ENCODE data around the gene POC1A. TPM values are rescaled to one million over a fixed set of nuclear protein-coding genes. Genes with fewer than 3 reads are reported as not detected.
A peak's percentile ranks its signal among the peaks of the same experiment; 100 is the strongest.

POC1A gene
- total RNA-seq, 2 experiments from 2014 or later, result 31.7 to 32.3 TPM

DNA sequence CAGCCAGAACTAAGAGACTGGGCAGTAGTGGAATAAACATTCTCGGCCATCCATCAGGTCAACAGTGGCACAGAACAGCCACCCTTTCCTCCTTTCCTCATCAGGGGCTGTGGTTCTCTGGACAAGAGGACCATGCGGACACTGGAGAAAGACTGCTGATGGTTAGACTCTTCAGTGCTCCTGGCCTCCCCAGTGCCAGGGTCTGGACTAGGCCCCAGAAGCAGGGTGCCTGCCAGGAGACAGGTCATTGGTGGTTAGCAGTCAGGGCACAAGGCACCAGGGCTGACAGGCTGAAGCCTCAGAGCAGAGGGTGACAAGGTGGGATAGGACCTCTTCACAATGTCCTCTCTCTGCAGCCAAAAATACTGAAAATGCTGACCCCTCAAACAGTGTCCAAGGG is 30.1 kb downstream of the POC1A start:
- Mint-ChIP-seq H3K27ac (no peak overlapping the region), H3K27me3 (ENCODE audit: low read depth) (no peaks in the 10 kb centered on the region), H3K36me3 (ENCODE audit: low read depth) (peaks cover 39% of the 10 kb centered on the region), H3K4me3 (no peak overlapping the region), H3K9me3 (ENCODE audit: insufficient read depth) (no peaks in the 10 kb centered on the region), H3K4me1 (ENCODE audit: low read depth) (peaks cover 32% of the 10 kb centered on the region)
- POLR2A ChIA-PET, result no interaction called here
- no peak for DNase-seq
- CTCF ChIA-PET, result interaction anchor here (0.7 to 5.5 kb wide), 14 partner anchors 8 to 183 kb away, joined by 3 to 115 read pairs (median 4); partner anchors contain the start of genes DUSP7 and RRP9
- no peak for ATAC-seq

DNA sequence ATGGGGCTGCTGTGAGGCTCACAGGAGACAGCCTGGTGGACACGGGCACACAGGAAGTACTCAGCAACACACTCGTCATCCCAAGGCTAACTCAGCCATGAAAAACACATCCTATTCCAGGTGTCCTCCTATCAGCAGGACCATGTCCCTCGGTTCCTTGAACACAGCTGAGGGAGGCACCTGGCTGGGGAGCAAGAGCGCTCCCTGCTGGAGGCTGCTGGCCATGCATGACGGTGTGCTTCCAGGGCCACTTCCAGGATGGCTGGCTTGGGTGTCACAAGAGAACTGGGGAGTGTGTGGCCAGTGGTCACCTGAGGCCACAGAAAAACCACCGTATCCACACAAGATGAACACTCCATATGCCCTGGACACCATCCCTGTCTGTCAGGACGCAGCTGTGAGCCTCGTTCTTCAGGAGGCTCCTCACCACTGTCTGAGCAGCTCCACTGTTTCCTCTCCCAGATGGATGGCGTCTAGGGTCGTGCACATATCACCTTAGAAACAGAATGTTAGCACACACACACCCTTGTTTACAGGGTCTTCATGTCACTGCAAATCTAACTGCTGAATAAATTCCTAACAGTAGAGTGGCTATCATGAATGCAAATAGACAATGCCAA is 31.0 kb downstream of the POC1A start:
- Mint-ChIP-seq H3K36me3 (ENCODE audit: low read depth) (peaks cover 45% of the 10 kb centered on the region), H3K9me3 (ENCODE audit: insufficient read depth) (no peaks in the 10 kb centered on the region), H3K4me3 (no peak overlapping the region), H3K4me1 (ENCODE audit: low read depth) (peaks cover 32% of the 10 kb centered on the region), H3K27me3 (ENCODE audit: low read depth) (no peaks in the 10 kb centered on the region), H3K27ac (no peak overlapping the region)
- CTCF ChIA-PET, result interaction anchor here (0.7 to 5.5 kb wide), 25 partner anchors 8 to 182 kb away, joined by 3 to 115 read pairs (median 4); partner anchors contain the start of genes DUSP7, RPL29 and RRP9
- peak; percentile 79 for DNase-seq
- POLR2A ChIA-PET, result no interaction called here
- peak; percentile 80 for ATAC-seq

DNA sequence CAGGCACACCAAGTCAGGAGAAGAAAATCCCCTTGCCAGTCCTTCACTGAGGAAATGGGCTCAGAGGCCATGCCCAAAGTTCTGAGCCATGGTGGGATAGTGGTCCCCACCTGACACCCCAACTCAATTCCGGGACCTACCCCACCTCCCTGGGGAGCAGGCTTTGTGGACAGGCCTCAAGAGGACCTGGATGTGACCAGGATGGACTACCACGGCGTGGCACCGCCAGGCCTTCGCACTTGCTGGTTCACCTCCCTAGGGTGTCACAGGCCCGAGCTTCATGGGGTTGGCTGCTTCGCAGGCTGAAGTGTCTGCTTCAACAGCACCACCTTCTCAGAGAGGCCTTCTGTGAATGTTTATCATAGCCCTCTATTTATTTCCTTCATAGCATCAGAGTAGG is 31.7 kb downstream of the POC1A start:
- H3K4me3 Mint-ChIP-seq, result no peak overlapping the region
- POLR2A ChIA-PET, result no interaction called here
- DNase-seq (no peak), ATAC-seq (no peak)
- H3K36me3 Mint-ChIP-seq (ENCODE audit: low read depth), result peaks cover 45% of the 10 kb centered on the region
- no peaks in the 10 kb centered on the region for H3K27me3 Mint-ChIP-seq (ENCODE audit: low read depth)
- no peaks in the 10 kb centered on the region for H3K9me3 Mint-ChIP-seq (ENCODE audit: insufficient read depth)
- peaks cover 32% of the 10 kb centered on the region for H3K4me1 Mint-ChIP-seq (ENCODE audit: low read depth)
- H3K27ac Mint-ChIP-seq, result peak overlapping the region; percentile 81
- CTCF ChIA-PET, result interaction anchor here (0.9 to 5.5 kb wide), 20 partner anchors 9 to 181 kb away, joined by 3 to 115 read pairs (median 4); partner anchors contain the start of genes DUSP7, RPL29 and RRP9

DNA sequence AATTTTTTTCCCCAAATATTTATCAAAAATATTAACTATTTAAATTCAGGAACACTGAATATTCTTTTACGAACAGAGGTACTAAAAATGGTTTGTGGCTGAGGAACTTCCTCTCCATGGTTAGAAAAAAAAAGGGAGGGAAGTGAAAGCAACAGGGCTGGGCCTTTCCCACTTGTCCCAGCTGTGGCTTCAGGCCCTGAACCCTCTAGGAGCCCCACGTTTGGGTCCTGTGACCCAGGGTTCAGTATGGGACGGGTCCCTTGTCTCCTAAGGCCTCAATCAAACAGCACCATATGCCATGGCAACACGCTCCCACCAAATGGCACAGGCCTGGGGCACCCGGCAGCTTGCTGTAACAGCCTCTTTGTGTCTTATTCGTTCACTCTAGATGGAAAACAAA is 32.4 kb downstream of the POC1A start:
- no peak overlapping the region for H3K4me3 Mint-ChIP-seq
- peaks cover 42% of the 10 kb centered on the region for H3K36me3 Mint-ChIP-seq (ENCODE audit: low read depth)
- no peaks in the 10 kb centered on the region for H3K27me3 Mint-ChIP-seq (ENCODE audit: low read depth)
- no peaks in the 10 kb centered on the region for H3K9me3 Mint-ChIP-seq (ENCODE audit: insufficient read depth)
- H3K27ac Mint-ChIP-seq, result peak overlapping the region; percentile 81
- DNase-seq (no peak), ATAC-seq (no peak)
- ChIA-PET CTCF (interaction anchor here (0.7 to 5.5 kb wide), 14 partner anchors 8 to 180 kb away, joined by 3 to 115 read pairs (median 4); partner anchors contain the start of genes DUSP7 and RRP9), POLR2A (interaction anchor here (1.1 kb wide), 1 partner anchor 126 kb away, joined by 4 read pairs; the partner anchor contains the start of gene RPL29)
- H3K4me1 Mint-ChIP-seq (ENCODE audit: low read depth), result peaks cover 32% of the 10 kb centered on the region

DNA sequence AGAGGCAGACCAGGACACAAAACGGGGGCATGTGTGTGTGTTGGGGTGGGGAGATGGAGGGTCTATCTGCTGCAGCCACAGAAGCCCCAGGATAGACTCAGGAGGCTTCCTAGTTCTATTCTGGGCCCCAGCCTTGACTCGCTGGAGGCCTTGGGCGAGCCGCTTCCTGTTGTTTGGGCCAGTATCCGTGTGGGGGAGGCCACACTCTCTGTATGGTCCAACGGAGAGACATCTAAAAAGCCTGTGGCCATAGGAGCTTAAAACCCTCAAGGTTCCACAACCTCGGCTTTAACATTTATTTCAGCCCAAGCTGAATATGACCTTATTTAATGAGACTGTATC is 32.8 kb downstream of the POC1A start:
- H3K27me3 Mint-ChIP-seq (ENCODE audit: low read depth), result no peaks in the 10 kb centered on the region
- ChIA-PET POLR2A (interaction anchor here (1.1 kb wide), 1 partner anchor 126 kb away, joined by 4 read pairs; the partner anchor contains the start of gene RPL29), CTCF (interaction anchor here (0.7 to 5.5 kb wide), 11 partner anchors 9 to 180 kb away, joined by 3 to 115 read pairs (median 5); partner anchors contain the start of genes DUSP7 and RRP9)
- DNase-seq (no peak), ATAC-seq (peak; percentile 25)
- peaks cover 32% of the 10 kb centered on the region for H3K4me1 Mint-ChIP-seq (ENCODE audit: low read depth)
- no peaks in the 10 kb centered on the region for H3K9me3 Mint-ChIP-seq (ENCODE audit: insufficient read depth)
- H3K36me3 Mint-ChIP-seq (ENCODE audit: low read depth), result peaks cover 42% of the 10 kb centered on the region
- H3K27ac Mint-ChIP-seq, result peak overlapping the region; percentile 89
- H3K4me3 Mint-ChIP-seq, result peak overlapping the region; percentile 42

DNA sequence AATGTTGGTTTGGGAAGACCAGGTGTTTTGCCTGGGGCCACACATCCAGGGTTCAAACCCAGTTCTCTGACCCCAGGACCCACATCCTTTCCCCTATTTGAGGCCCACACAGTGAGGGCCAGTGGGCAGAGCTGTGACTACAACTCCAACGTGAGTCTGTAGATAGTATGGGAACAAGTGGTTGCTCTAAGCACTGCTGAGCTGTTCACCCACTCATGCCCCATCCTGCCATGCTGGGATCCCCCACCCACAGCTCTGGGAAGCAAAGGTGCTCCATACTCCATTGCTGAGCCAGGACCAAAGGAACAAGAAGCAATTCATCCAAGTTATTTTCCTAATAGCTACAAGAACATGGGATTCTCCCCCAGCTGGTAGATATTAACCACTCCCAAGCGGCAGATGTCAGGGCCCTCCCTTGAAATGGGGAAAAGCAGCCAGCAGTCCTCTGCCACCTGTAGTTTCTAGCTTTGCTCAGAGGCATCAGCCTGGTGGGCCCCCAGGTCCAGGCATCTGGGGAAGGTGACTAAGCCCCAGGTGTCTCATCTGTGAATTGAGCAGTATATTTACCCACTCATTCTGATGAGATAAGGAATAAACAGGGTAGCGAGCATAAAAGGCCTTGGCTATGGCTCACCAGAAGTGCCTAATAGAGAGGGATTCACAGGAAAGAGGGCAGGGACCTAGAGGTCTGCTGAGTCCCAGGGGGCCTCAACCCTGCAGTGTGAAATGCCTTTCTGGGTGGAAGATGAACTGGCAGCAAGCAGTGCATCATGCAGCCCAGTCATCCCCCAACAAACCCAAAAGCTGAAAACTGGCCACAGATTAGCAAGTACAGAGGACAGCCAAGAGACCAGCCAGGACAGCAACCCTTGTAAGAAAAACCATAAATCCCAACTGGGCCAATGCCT is 33.4 kb downstream of the POC1A start:
- ATAC-seq (peak; percentile 10), DNase-seq (no peak)
- no peaks in the 10 kb centered on the region for H3K9me3 Mint-ChIP-seq (ENCODE audit: insufficient read depth)
- H3K27me3 Mint-ChIP-seq (ENCODE audit: low read depth), result no peaks in the 10 kb centered on the region
- ChIA-PET POLR2A (interaction anchor here (1.1 kb wide), 1 partner anchor 125 kb away, joined by 4 read pairs; the partner anchor contains the start of gene RPL29), CTCF (interaction anchor here (0.7 to 5.5 kb wide), 9 partner anchors 22 to 179 kb away, joined by 3 to 115 read pairs (median 4); partner anchors contain the start of genes DUSP7, RPL29 and RRP9)
- H3K27ac Mint-ChIP-seq, result peak overlapping the region; percentile 89
- H3K4me3 Mint-ChIP-seq, result peak overlapping the region; percentile 42
- H3K4me1 Mint-ChIP-seq (ENCODE audit: low read depth), result peaks cover 32% of the 10 kb centered on the region
- H3K36me3 Mint-ChIP-seq (ENCODE audit: low read depth), result peaks cover 42% of the 10 kb centered on the region

DNA sequence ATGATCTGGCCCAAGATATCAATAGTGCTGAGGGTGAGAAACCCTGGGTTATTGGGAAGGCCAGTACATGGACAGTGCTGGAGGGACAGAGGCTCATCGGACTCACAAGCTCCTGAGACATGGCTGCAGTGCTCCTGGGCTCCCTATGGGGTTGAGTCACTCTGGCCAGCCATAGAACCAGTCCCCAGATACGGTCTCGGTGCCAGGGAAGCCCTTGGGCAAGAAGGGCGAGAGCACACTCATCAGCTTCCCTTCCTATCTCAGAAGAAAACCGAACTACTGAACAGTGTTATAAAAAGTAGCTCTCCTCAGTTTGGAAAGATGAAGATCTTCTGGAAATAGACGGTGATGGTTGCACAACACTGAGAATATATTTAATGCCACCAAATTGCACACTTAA is 34.4 kb downstream of the POC1A start:
- peaks cover 44% of the 10 kb centered on the region for H3K36me3 Mint-ChIP-seq (ENCODE audit: low read depth)
- ChIA-PET CTCF (interaction anchor here (1.0 to 5.5 kb wide), 8 partner anchors 17 to 219 kb away, joined by 3 to 115 read pairs (median 14); partner anchors contain the start of genes DUSP7 and RPL29), POLR2A (no interaction called here)
- no peak for DNase-seq
- no peak for ATAC-seq
- H3K27me3 Mint-ChIP-seq (ENCODE audit: low read depth), result no peaks in the 10 kb centered on the region
- no peak overlapping the region for H3K27ac Mint-ChIP-seq
- H3K9me3 Mint-ChIP-seq (ENCODE audit: insufficient read depth), result no peaks in the 10 kb centered on the region
- H3K4me3 Mint-ChIP-seq, result no peak overlapping the region
- peaks cover 32% of the 10 kb centered on the region for H3K4me1 Mint-ChIP-seq (ENCODE audit: low read depth)

DNA sequence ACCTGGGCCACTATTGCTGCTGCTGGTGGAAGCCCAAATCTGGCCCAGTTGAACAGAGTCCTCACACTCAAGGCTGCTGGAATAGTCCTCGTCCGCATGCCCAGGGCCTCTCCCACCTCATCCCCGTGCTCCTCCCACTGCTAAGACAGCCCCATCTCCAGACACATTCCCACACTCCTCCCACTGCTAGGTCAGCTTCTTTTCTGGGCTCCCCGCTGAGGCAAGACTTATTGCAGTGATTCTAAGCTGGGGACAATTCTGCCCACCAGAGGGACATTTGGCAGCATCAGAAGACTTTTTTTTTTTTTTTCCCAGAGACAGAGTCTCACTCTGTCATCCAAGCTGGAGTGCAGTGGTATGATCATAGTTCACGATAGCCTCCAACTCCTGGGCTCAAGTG is 35.1 kb downstream of the POC1A start:
- no peaks in the 10 kb centered on the region for H3K9me3 Mint-ChIP-seq (ENCODE audit: insufficient read depth)
- H3K27ac Mint-ChIP-seq, result no peak overlapping the region
- H3K4me3 Mint-ChIP-seq, result no peak overlapping the region
- ATAC-seq, result no peak
- H3K27me3 Mint-ChIP-seq (ENCODE audit: low read depth), result no peaks in the 10 kb centered on the region
- CTCF ChIA-PET, result interaction anchor here (1.0 to 5.5 kb wide), 4 partner anchors 17 to 220 kb away, joined by 3 to 115 read pairs (median 4); no protein-coding TSS in a partner anchor
- peaks cover 32% of the 10 kb centered on the region for H3K4me1 Mint-ChIP-seq (ENCODE audit: low read depth)
- POLR2A ChIA-PET, result no interaction called here
- peaks cover 43% of the 10 kb centered on the region for H3K36me3 Mint-ChIP-seq (ENCODE audit: low read depth)
- no peak for DNase-seq

DNA sequence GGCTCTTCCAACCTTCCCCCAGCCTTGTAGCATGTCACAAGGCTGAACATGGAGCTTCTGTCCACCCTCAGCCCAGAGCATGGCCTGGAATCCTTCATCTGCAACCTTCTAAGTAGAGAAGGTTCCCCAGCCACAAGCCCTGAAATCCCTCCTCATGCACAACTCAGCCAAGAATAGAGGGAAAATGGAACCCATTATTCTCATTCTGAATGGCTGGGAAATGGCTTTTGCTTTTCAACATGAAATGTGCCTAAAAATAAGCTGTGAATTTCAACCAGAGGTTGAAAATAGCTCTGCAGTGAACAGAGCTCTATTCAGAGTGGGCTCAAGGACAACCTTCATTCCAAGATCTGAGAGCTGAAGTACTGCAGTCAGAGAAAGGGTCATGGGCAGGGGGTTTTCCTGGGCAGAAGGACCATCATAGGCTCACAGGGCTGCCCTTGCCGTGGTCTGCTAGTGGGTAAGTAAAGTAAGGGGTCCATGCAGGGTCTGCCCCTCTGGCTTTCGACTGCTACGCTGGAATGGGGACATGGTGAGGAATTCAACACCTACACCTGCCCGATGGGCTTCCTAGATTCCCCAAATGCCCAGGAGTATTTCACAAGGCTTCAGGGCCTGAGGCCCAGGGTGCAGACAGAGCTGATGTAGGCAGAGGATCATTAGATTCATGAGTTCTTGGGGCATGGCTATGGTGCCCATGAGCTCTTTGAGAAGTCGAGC is 35.9 kb downstream of the POC1A start:
- DNase-seq (no peak), ATAC-seq (no peak)
- Mint-ChIP-seq H3K4me1 (ENCODE audit: low read depth) (peaks cover 32% of the 10 kb centered on the region), H3K27me3 (ENCODE audit: low read depth) (no peaks in the 10 kb centered on the region), H3K36me3 (ENCODE audit: low read depth) (peaks cover 38% of the 10 kb centered on the region), H3K4me3 (no peak overlapping the region), H3K27ac (no peak overlapping the region), H3K9me3 (ENCODE audit: insufficient read depth) (no peaks in the 10 kb centered on the region)
- ChIA-PET POLR2A (no interaction called here), CTCF (interaction anchor here (1.0 to 1.4 kb wide), 3 partner anchors 65 to 221 kb away, joined by 3 to 4 read pairs (median 3); no protein-coding TSS in a partner anchor)

DNA sequence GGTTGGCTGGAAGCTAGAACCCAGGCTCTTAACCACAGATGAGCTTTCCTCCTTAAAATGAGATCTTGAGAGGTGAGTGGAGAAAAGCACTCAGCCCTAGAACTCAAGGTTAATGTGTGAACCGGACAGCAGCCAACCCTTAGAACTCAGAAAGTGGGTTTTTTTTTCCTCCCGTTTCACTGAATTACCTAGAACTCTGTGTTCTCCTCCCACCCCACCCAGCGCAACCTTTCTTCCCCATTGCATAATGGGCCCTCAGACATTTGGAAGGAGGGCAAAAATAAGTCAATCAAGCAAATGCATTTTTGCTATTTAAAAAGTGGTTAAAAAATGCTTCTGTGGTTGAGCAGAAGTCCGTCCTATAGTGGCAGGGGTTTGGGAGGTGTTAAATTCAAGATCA is 36.7 kb downstream of the POC1A start:
- no peak overlapping the region for H3K4me3 Mint-ChIP-seq
- ChIA-PET CTCF (interaction anchor here (0.7 to 1.4 kb wide), 4 partner anchors 116 to 333 kb away, joined by 3 to 5 read pairs (median 4); no protein-coding TSS in a partner anchor), POLR2A (no interaction called here)
- peaks cover 26% of the 10 kb centered on the region for H3K4me1 Mint-ChIP-seq (ENCODE audit: low read depth)
- ATAC-seq (no peak), DNase-seq (no peak)
- no peaks in the 10 kb centered on the region for H3K27me3 Mint-ChIP-seq (ENCODE audit: low read depth)
- H3K9me3 Mint-ChIP-seq (ENCODE audit: insufficient read depth), result no peaks in the 10 kb centered on the region
- peaks cover 38% of the 10 kb centered on the region for H3K36me3 Mint-ChIP-seq (ENCODE audit: low read depth)
- no peak overlapping the region for H3K27ac Mint-ChIP-seq

DNA sequence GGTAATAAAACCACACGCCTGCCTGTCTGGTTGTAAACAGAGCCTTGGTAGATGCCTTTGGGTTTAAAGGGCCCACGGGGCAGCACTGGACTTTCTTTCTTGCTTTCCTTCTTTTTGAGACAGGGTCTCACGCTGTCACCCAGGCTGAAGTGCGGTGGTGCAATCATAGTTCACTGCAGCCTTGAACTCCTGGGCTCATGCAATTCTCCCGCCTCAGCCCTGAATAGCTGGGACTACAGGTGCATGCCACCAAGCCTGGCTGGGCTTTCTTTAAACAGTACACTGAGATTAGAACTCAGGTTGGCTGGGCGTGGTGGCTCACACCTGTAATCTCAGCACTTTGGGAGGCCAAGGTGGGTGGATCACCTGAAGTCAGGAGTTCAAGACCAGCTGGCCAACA is 42.2 kb downstream of the POC1A start:
- no peak overlapping the region for H3K4me3 Mint-ChIP-seq
- H3K9me3 Mint-ChIP-seq (ENCODE audit: insufficient read depth), result no peaks in the 10 kb centered on the region
- DNase-seq, result no peak
- POLR2A ChIA-PET, result no interaction called here
- H3K27me3 Mint-ChIP-seq (ENCODE audit: low read depth), result no peaks in the 10 kb centered on the region
- no peak overlapping the region for H3K27ac Mint-ChIP-seq
- H3K36me3 Mint-ChIP-seq (ENCODE audit: low read depth), result peaks cover 22% of the 10 kb centered on the region
- CTCF ChIA-PET, result interaction anchor here (0.8 kb wide), 1 partner anchor 10 kb away, joined by 5 read pairs; no protein-coding TSS in a partner anchor
- no peak for ATAC-seq
- H3K4me1 Mint-ChIP-seq (ENCODE audit: low read depth), result peaks cover 6% of the 10 kb centered on the region
